GM12878 (cell line): ENCODE measurements around the gene FHOD3. TPM values are rescaled to one million over a fixed set of nuclear protein-coding genes. Genes with fewer than 3 reads are reported as not detected.

Source experiments
- ATAC-seq: fragments of 200-7000 bp; cut with Tn5 transposase; 3 replicates; pipeline ENCODE4 v1.9.1; 2020; ENCODE audit warnings: mild to moderate bottlenecking, moderate library complexity
- BruUV-seq: library from RNA; stranded (reverse); fragments of 400-500 nt; replicated peaks from 2 replicates; lab custom pipeline; 2021; lab: Mats Ljungman, UMichigan
- CTCF ChIA-PET: fragments of 300-600 bp; sonication (Branson Sonifier 250); formaldehyde crosslinking; extraction: SDS; loops from one replicate; lab custom pipeline; 2021; ENCODE audit warnings: inconsistent platforms; lab: Yijun Ruan, JAX
- POLR2A ChIA-PET: fragments of 350-600 bp; formaldehyde crosslinking; extraction: SDS; loops from one replicate; lab custom pipeline; 2021; ENCODE audit warnings: inconsistent platforms; lab: Charles Lee
- RAD21 ChIA-PET: fragments of 300-600 bp; sonication (Branson Sonifier 250); formaldehyde crosslinking; loops from one replicate; lab custom pipeline; 2023; ENCODE audit warnings: antibody characterized with exemption; ENCODE audit not compliant: unreplicated experiment; lab: Charles Lee
- SMC1A ChIA-PET: fragments of 300-600 bp; sonication (Branson Sonifier 250); formaldehyde crosslinking; loops from one replicate; lab custom pipeline; 2023; ENCODE audit not compliant: unreplicated experiment, uncharacterized antibody; lab: Charles Lee
- DNase-seq: peaks from one replicate; pipeline ENCODE4 v3.0.0-alpha.2; 2011; ENCODE audit warnings: low read depth, low spot score
- FAIRE-seq: peaks from 3 replicates; lab custom pipeline; 2011; peaks lifted over from hg19 to GRCh38; lab: Jason Lieb, UNC
- H2AFZ ChIP-seq: 2 replicates; pipeline ENCODE4 v1.6.0; 2011; ENCODE audit warnings: low read depth, low read length, control low read depth; ENCODE audit not compliant: control insufficient read depth
- H3K27ac ChIP-seq: 2 replicates; pipeline ENCODE4 v1.5.1; 2011; ENCODE audit warnings: control low read depth; ENCODE audit not compliant: control insufficient read depth, insufficient read depth
- H3K27me3 ChIP-seq, 2 experiments: replicated peaks in 1 of 2; 2 replicates each; pipeline versions ENCODE4 v1.6.0 to v1.6.1; 2011; ENCODE audit warnings: low read length in 1 of 2; ENCODE audit not compliant: control insufficient read depth in 2 of 2, insufficient read depth in 2 of 2
- H3K36me3 ChIP-seq, 2 experiments: 2 replicates each; pipeline ENCODE4 v1.5.1; 2011; ENCODE audit warnings: low read length in 1 of 2; ENCODE audit not compliant: control insufficient read depth in 2 of 2, insufficient read depth in 2 of 2
- H3K4me1 ChIP-seq: 2 replicates; pipeline ENCODE4 v1.6.1; 2011; ENCODE audit warnings: mild to moderate bottlenecking, low read length, moderate library complexity, mixed read lengths; ENCODE audit not compliant: control insufficient read depth, insufficient read depth
- H3K4me2 ChIP-seq: 2 replicates; pipeline ENCODE4 v1.6.0; 2011; ENCODE audit warnings: control low read depth; ENCODE audit not compliant: control insufficient read depth, insufficient read depth
- H3K4me3 ChIP-seq: fragments of 200-600 bp; sonication (generic); 2 replicates; pipeline ENCODE4 v1.5.1; 2016
- H3K79me2 ChIP-seq: 2 replicates; pipeline ENCODE4 v1.6.0; 2011; ENCODE audit warnings: low read length; ENCODE audit not compliant: control insufficient read depth, insufficient read depth
- H3K9ac ChIP-seq: 2 replicates; pipeline ENCODE4 v1.8.0; 2011; ENCODE audit warnings: low read length, control low read depth, mixed read lengths; ENCODE audit not compliant: control insufficient read depth, insufficient read depth
- H3K9me3 ChIP-seq: replicated peaks from 3 replicates; pipeline ENCODE4 v1.5.1; 2011; ENCODE audit warnings: mild to moderate bottlenecking, low read length; ENCODE audit not compliant: control insufficient read depth, insufficient read depth
- H4K20me1 ChIP-seq: 2 replicates; pipeline ENCODE4 v1.6.0; 2011; ENCODE audit not compliant: control insufficient read depth, insufficient read depth
- BACH1 ChIP-seq: fragments of 450-650 bp; IDR thresholded peaks from 2 replicates; pipeline ENCODE4 v1.6.1; 2017; ENCODE audit warnings: mild to moderate bottlenecking, borderline replicate concordance
- CHD1 ChIP-seq: IDR thresholded peaks from 2 replicates; pipeline ENCODE4 v1.6.1; 2012; ENCODE audit warnings: low read depth, low read length, improper control_type of control experiment
- FOS ChIP-seq: IDR thresholded peaks from 3 replicates; pipeline ENCODE4 v1.6.1; 2011; ENCODE audit warnings: borderline replicate concordance; ENCODE audit not compliant: insufficient read length; ENCODE audit errors: extremely low read depth
- JUNB ChIP-seq: IDR thresholded peaks from 2 replicates; pipeline ENCODE4 v1.6.1; 2016; ENCODE audit warnings: antibody characterized with exemption, mild to moderate bottlenecking
- JUND ChIP-seq: IDR thresholded peaks from 2 replicates; pipeline ENCODE4 v1.6.1; 2012; ENCODE audit warnings: low read depth, mild to moderate bottlenecking, low read length, improper control_type of control experiment, moderate library complexity
- NFYA ChIP-seq: IDR thresholded peaks from 2 replicates; pipeline ENCODE4 v1.6.1; 2011; ENCODE audit warnings: low read depth, mild to moderate bottlenecking, low read length, improper control_type of control experiment, borderline replicate concordance
- NR2F1 ChIP-seq: fragments of 450-650 bp; conservative IDR thresholded peaks from 2 replicates; pipeline ENCODE4 v1.6.1; 2017; ENCODE audit warnings: mild to moderate bottlenecking
- PAX8 ChIP-seq: fragments of 450-650 bp; IDR thresholded peaks from 2 replicates; pipeline ENCODE4 v1.6.1; 2017; ENCODE audit warnings: mild to moderate bottlenecking, moderate library complexity
- RELA ChIP-seq: fragments of 450-650 bp; IDR thresholded peaks from 2 replicates; pipeline ENCODE4 v1.8.0; 2014; ENCODE audit warnings: borderline replicate concordance; ENCODE audit not compliant: partially characterized antibody
- TBL1XR1 ChIP-seq: IDR thresholded peaks from 2 replicates; pipeline ENCODE4 v1.6.1; 2012; ENCODE audit warnings: low read depth, low read length, improper control_type of control experiment
- TCF3 ChIP-seq: IDR thresholded peaks from 2 replicates; pipeline ENCODE4 v1.6.1; 2012; ENCODE audit warnings: low read depth, mild to moderate bottlenecking, low read length, borderline replicate concordance; ENCODE audit not compliant: insufficient read depth
- WGBS: methylation state at CpG from one replicate; pipeline ENCODE4 v1.1.6; 2016; ENCODE audit warnings: low lambda C conversion rate; ENCODE audit not compliant: insufficient replicate concordance, insufficient coverage; ENCODE audit errors: missing lambda C conversion rate; 5-methylcytosine and 5-hydroxymethylcytosine counted together
- in situ Hi-C: fragments of 300-500 bp; cut with MboI; formaldehyde crosslinking; loops from 9 replicates; pipeline ENCODE4 v1.14.3; 2018; ENCODE audit warnings: mixed read lengths
- intact Hi-C: fragments of 100-400 bp; cut with micrococcal nuclease; formaldehyde crosslinking; loops from one replicate; pipeline ENCODE4 v1.14.2; 2022; ENCODE audit not compliant: unreplicated experiment
- polyA plus RNA-seq, 11 experiments: library from polyadenylated mRNA; depleted of rRNA in 4 of 11; unstranded in 6 of 11; stranded (reverse) in 5 of 11; fragments of >200 nt; fragmentation: Nextera tagmentation in 4 of 11; fragmentation: Illumina TruSeq in 1 of 11; extraction: Ambion mirVana in 4 of 11; extraction: Trizol in 1 of 11; gene quantifications; 1 replicate in 1 of 11; 2 replicates in 10 of 11; pipeline versions ENCODE4 v1.2.1 to v1.2.3, GENCODE V29; 2011 to 2016; ENCODE audit warnings: inconsistent platforms in 2 of 11, missing spikeins in 2 of 11, low read depth in 1 of 11
- total RNA-seq, 4 experiments: library from RNA; depleted of rRNA in 3 of 4; stranded (reverse); fragments of >200 nt in 3 of 4; fragmentation: Illumina TruSeq in 1 of 4; extraction: Trizol in 1 of 4; gene quantifications; 2 replicates each; pipeline versions ENCODE4 v1.2.1 to v1.2.3, GENCODE V29; 2013 to 2021
- TF ChIP-seq, protein P1 (sequence below): IDR thresholded peaks from 2 replicates; pipeline ENCODE4 v1.6.1; 2011; ENCODE audit warnings: borderline replicate concordance, low read depth, mild to moderate bottlenecking, moderate library complexity, mixed read lengths, low read length; ENCODE audit not compliant: insufficient read depth; ENCODE audit errors: extremely low read length
- TF ChIP-seq, protein P2 (sequence below): fragments of 450-650 bp; IDR thresholded peaks from 2 replicates; pipeline ENCODE4 v1.6.1; 2017; ENCODE audit warnings: borderline replicate concordance
- TF ChIP-seq, protein P3 (sequence below): fragments of 450-650 bp; IDR thresholded peaks from 2 replicates; pipeline ENCODE4 v1.6.1; 2017; ENCODE audit warnings: low read depth, mild to moderate bottlenecking, moderate library complexity
- TF ChIP-seq, protein P4 (sequence below): fragments of 450-650 bp; IDR thresholded peaks from 2 replicates; pipeline ENCODE4 v1.6.1; 2017; ENCODE audit warnings: mild to moderate bottlenecking

Gene FHOD3
- total and polyA plus RNA-seq, 10 of the 15 experiments (the other 5 are each of a cell fraction or from before 2014, with no cell fraction given): 0.77 to 26.7 (median 10.4) TPM

DNA sequence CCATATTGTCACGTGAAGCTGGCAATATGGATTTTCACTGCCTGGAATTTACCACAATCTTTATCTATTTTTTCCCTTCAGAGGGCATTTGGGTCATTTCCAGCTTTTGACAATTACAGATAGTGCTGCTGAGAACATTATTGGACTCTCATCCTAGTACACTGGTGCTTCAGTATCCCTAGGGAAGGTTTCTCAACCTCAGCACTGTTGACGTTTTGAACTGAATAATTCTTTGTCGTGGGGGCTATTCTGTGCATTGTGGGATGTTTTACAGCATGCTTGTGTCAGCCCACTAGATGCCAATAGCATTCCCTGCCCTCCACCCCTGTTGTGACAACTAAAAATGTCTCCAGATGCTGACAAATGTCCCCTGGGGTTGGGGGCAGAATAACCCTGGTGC is 345.5 kb downstream of the FHOD3 start (continued):
- TF ChIP-seq, protein P1, sequence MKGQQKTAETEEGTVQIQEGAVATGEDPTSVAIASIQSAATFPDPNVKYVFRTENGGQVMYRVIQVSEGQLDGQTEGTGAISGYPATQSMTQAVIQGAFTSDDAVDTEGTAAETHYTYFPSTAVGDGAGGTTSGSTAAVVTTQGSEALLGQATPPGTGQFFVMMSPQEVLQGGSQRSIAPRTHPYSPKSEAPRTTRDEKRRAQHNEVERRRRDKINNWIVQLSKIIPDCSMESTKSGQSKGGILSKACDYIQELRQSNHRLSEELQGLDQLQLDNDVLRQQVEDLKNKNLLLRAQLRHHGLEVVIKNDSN: no peak
- TF ChIP-seq FOS (no peak), TBL1XR1 (no peak), RELA (no peak)

DNA sequence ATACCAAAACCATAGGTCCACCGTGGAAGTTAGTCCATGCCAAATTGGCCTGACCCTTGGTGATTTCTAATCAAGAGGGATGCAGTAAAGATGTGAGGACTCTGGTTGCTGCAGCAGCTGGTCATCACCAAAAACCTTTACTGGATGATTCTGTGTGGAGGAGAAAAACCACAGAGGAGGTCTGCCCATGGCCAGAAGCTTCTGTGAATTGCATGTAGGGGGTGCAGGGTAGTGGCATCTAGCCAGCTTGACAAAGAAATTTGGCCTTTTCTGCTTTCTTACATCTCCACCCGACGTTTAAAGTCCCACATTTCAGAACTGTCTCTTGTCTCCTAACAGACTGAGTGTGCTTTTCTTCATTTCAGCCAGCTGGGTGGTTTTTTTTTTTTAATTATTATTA is 351.3 kb downstream of the FHOD3 start:
- WGBS: 62% methylated on average over 3 of the region's 3 CpGs
- CTCF ChIA-PET: interaction anchor here (1.0 to 1.5 kb wide), 2 partner anchors 19 to 39 kb away, joined by 4 read pairs; no protein-coding TSS in a partner anchor
- H4K20me1 ChIP-seq: no peaks in the 10 kb centered on the region
- no peak overlapping the region for H3K27ac ChIP-seq
- no peak overlapping the region for H2AFZ ChIP-seq
- H3K9me3 ChIP-seq: no peaks in the 10 kb centered on the region
- no TSS peak for BruUV-seq
- no peaks in the 10 kb centered on the region for H3K27me3 ChIP-seq
- no peaks in the 10 kb centered on the region for H3K4me1 ChIP-seq
- no peaks in the 10 kb centered on the region for H3K79me2 ChIP-seq
- no peak for ATAC-seq
- SMC1A ChIA-PET: interaction anchor here (1.3 to 2.0 kb wide), 2 partner anchors 13 to 66 kb away, joined by 3 to 6 read pairs; no protein-coding TSS in a partner anchor
- FAIRE-seq: no peak
- H3K4me2 ChIP-seq: no peak overlapping the region
- TF ChIP-seq JUND (no peak), CHD1 (no peak), TCF3 (no peak), PAX8 (no peak), NR2F1 (no peak), JUNB (no peak), BACH1 (no peak), NFYA (no peak)
- TF ChIP-seq, protein P2, sequence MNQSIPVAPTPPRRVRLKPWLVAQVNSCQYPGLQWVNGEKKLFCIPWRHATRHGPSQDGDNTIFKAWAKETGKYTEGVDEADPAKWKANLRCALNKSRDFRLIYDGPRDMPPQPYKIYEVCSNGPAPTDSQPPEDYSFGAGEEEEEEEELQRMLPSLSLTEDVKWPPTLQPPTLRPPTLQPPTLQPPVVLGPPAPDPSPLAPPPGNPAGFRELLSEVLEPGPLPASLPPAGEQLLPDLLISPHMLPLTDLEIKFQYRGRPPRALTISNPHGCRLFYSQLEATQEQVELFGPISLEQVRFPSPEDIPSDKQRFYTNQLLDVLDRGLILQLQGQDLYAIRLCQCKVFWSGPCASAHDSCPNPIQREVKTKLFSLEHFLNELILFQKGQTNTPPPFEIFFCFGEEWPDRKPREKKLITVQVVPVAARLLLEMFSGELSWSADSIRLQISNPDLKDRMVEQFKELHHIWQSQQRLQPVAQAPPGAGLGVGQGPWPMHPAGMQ: no peak
- TF ChIP-seq, protein P3, sequence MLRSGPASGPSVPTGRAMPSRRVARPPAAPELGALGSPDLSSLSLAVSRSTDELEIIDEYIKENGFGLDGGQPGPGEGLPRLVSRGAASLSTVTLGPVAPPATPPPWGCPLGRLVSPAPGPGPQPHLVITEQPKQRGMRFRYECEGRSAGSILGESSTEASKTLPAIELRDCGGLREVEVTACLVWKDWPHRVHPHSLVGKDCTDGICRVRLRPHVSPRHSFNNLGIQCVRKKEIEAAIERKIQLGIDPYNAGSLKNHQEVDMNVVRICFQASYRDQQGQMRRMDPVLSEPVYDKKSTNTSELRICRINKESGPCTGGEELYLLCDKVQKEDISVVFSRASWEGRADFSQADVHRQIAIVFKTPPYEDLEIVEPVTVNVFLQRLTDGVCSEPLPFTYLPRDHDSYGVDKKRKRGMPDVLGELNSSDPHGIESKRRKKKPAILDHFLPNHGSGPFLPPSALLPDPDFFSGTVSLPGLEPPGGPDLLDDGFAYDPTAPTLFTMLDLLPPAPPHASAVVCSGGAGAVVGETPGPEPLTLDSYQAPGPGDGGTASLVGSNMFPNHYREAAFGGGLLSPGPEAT: no peak
- TF ChIP-seq, protein P4, sequence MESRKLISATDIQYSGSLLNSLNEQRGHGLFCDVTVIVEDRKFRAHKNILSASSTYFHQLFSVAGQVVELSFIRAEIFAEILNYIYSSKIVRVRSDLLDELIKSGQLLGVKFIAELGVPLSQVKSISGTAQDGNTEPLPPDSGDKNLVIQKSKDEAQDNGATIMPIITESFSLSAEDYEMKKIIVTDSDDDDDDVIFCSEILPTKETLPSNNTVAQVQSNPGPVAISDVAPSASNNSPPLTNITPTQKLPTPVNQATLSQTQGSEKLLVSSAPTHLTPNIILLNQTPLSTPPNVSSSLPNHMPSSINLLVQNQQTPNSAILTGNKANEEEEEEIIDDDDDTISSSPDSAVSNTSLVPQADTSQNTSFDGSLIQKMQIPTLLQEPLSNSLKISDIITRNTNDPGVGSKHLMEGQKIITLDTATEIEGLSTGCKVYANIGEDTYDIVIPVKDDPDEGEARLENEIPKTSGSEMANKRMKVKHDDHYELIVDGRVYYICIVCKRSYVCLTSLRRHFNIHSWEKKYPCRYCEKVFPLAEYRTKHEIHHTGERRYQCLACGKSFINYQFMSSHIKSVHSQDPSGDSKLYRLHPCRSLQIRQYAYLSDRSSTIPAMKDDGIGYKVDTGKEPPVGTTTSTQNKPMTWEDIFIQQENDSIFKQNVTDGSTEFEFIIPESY: no peak
- TF ChIP-seq, all 136 proteins: peak for 0
- Histone ChIP-seq H3K9ac (no peak overlapping the region), H3K4me3 (no peak overlapping the region), H3K36me3 (no peaks in the 10 kb centered on the region)
- ChIA-PET POLR2A (interaction anchor here (0.6 kb wide), 1 partner anchor 16 kb away, joined by 3 read pairs; no protein-coding TSS in a partner anchor), RAD21 (interaction anchor here (0.6 kb wide), 1 partner anchor 137 kb away, joined by 3 read pairs; no protein-coding TSS in a partner anchor)
- intact Hi-C loops: no loop called here
- no peak for DNase-seq
- in situ Hi-C loops: no loop called here
